Measurements from ENCODE around the gene NREP. TPM values are rescaled to one million over a fixed set of nuclear protein-coding genes. Genes with fewer than 3 reads are reported as not detected.

The NREP gene, protein sequence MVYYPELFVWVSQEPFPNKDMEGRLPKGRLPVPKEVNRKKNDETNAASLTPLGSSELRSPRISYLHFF
- 28.8 and 55.0 TPM in 2 replicates for total RNA-seq

DNA sequence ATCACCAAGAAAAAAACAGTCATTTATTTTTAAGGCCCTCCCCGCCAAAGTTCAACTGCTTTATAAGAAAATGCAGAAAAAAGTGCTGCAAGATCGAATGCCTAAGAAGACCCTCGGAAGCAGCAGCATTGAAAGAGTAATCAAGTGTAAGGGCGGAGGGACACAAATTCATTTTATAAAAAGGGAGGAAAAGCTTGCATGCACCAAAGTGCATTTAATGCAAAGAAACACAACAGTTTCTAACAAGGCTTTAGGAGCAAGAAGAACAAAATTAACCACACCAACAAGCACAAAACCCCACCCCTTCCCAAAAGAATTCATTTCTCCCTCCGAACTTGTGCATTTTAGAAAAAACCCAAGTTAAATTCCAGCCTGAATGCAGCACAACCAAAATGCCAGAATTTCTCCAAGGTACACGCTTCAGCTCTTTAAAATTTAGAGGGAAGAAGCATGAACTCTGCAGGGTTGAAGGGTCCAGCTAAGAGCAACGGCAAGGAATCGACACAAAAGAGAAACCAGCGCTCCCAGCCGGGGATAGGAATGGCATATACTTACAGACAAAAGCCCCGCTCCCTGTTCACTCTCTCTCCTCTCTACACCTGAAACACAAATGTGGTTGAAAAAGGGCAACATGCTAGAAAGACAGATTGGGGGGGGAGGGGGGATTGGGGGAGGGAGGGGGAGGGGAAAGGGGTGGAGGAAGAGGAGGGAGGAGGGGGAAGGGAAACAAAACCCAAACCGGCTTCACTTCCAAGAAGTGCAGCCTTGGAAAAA, at the start of gene NREP:
NREP (minus strand) TSS at position 614 of the 774 bp plus-strand sequence. CDS start 1,422 bp downstream, outside the sequence.

Other genes starting within 250 kb of the NREP start
- 52.3 and 93.4 TPM in 2 replicates for gene STARD4, start 244.7 kb downstream of the NREP start, total RNA-seq

Data from smooth muscle cell of trachea (primary cell).